ENCODE results near the gene TJP2.

Gene TJP2

DNA sequence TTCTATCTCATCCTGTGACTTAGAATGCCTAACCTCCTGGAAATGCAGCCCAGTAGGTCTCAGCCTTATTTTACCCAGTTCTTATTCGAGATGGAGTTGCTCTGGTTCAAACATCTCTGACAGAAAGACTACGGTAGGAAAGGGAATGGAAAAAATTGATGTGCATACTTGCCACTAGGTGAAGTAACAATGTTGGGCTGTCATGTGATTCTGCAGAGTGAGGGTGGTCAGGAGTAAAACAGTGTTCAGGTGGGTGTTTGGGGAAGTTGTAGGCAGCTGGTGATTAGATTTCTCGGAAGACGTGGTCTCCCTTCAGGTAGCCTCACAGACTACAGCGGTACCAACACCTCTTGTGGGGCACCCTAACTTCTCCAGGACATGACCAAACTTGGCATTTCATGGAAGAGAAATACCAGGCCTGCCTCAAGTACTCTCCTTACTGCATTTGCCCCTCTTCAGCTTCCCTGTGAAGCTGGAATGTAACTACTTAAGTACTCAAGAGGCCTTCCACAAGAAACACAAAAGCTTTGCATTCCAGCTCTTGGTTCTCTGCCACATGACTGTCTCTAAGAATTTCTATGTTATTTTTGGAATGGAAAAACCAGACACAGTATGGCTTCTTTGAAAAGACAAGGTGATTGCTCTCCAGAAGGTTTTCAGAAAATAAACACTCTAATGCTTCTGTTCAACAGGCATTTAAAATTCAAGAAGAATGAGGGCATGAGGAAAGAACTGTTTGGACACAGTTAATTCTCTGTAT is 133.5 kb downstream of the TJP2 start:
- H3K18ac ChIP-seq (ENCODE audit: low read depth in 1 of 2, low read length in 2 of 2), result no peak overlapping the region
- WGBS, result 66% methylated on average over 5 of the region's 5 CpGs

DNA sequence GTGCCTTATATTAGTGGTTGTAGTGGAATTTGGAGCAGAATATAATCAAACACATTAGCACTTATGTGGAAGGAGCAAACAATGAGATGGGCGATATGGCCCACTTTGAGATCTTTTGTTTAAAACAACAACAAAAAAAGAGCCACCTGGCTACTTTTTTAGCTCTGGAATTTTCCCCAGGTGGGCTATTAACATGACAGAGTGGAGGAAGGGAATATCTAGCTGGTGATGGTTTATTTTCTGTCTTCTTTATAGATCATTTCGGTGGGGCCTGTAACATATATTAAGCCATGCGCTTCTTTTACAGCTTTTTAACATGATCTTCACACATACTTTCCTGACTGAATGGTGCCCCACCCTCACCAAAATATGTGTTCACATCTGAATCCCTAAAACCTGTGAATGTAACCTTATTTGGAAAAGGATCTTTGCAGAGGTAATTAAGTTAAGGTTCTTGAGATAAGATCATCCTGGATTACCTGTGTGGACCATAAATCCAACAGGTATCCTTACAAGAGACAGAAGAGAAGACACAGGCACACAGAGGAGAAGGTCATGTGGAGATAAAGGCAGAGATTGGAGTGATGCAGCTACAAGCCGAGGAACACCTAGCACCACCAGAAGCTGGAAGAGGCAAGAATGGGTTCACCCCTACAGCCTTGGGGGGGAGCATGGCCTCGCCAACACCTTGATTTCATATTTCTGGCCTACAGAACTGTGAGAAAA is 134.3 kb downstream of the TJP2 start:
- H3K18ac ChIP-seq (ENCODE audit: low read depth in 1 of 2, low read length in 2 of 2), result no peak overlapping the region
- H3K4ac ChIP-seq (ENCODE audit: low read depth in 1 of 2, low read length in 2 of 2), result no peak overlapping the region
- H3K4me1 ChIP-seq (ENCODE audit: control insufficient read depth, insufficient read depth, low read depth, low read length), result peaks cover 2% of the 10 kb centered on the region
- no peak overlapping the region for H2AFZ ChIP-seq (ENCODE audit: low read depth, low read length)
- H2AK5ac ChIP-seq (ENCODE audit: low read length, severe bottlenecking), result no peak overlapping the region
- H3K27ac ChIP-seq (ENCODE audit: low read length, poor library complexity, severe bottlenecking), result peak overlapping the region; percentile 57
- no peak overlapping the region for H2BK5ac ChIP-seq (ENCODE audit: low read depth, low read length, poor library complexity, severe bottlenecking)
- H3K14ac ChIP-seq (ENCODE audit: low read length in 2 of 2), result no peak overlapping the region
- WGBS, result 86% methylated on average over 3 of the region's 5 CpGs
- no peak overlapping the region for H3K9ac ChIP-seq (ENCODE audit: low read length)
- no peak overlapping the region for H3K23ac ChIP-seq (ENCODE audit: low read length in 2 of 2)
- H3K9me3 ChIP-seq (ENCODE audit: control insufficient read depth, low read length), result peaks cover 4% of the 10 kb centered on the region
- H2BK120ac ChIP-seq (ENCODE audit: low read depth, low read length), result no peak overlapping the region
- no peak for DNase-seq
- H3K4me3 ChIP-seq (ENCODE audit: insufficient read depth in 1 of 2, low read depth in 1 of 2, low read length in 2 of 2), result no peak overlapping the region
- no peaks in the 10 kb centered on the region for H3K36me3 ChIP-seq (ENCODE audit: control insufficient read depth in 1 of 2, insufficient read depth in 2 of 2, low read depth in 1 of 2, low read length in 2 of 2)
- H2BK15ac ChIP-seq (ENCODE audit: low read depth, poor library complexity, severe bottlenecking), result no peak overlapping the region
- H3K27me3 ChIP-seq (ENCODE audit: control insufficient read depth in 1 of 2, insufficient read depth in 1 of 2, low read length in 2 of 2), result peaks cover 0 to 5% of the 10 kb centered on the region in 2 experiments
- H4K91ac ChIP-seq (ENCODE audit: low read length), result no peak overlapping the region
- no peak overlapping the region for H2BK12ac ChIP-seq (ENCODE audit: low read length in 2 of 2)
- H3K4me2 ChIP-seq (ENCODE audit: low read length, poor library complexity, severe bottlenecking), result no peak overlapping the region
- no peaks in the 10 kb centered on the region for H3K79me1 ChIP-seq (replicated peaks; ENCODE audit: low read length, poor library complexity, severe bottlenecking)
- no peak overlapping the region for H4K8ac ChIP-seq (ENCODE audit: low read length)

More for the DNA sequence above, 133.5 kb downstream of the TJP2 start:
- no peak overlapping the region for H4K8ac ChIP-seq (ENCODE audit: low read length)
- peak overlapping the region; percentile 19 for H2AK5ac ChIP-seq (ENCODE audit: low read length, severe bottlenecking)
- H2BK12ac ChIP-seq (ENCODE audit: low read length in 2 of 2), result no peak overlapping the region
- no peak overlapping the region for H2BK15ac ChIP-seq (ENCODE audit: low read depth, poor library complexity, severe bottlenecking)
- no peak overlapping the region for H3K14ac ChIP-seq (ENCODE audit: low read length in 2 of 2)
- peak overlapping the region; percentile 74 for H3K27ac ChIP-seq (ENCODE audit: low read length, poor library complexity, severe bottlenecking)
- H3K9ac ChIP-seq (ENCODE audit: low read length), result no peak overlapping the region
- no peak overlapping the region for H4K91ac ChIP-seq (ENCODE audit: low read length)
- peak; percentile 57 for DNase-seq
- no peak overlapping the region for H3K4me2 ChIP-seq (ENCODE audit: low read length, poor library complexity, severe bottlenecking)
- no peak overlapping the region for H3K23ac ChIP-seq (ENCODE audit: low read length in 2 of 2)
- peaks cover 2% of the 10 kb centered on the region for H3K4me1 ChIP-seq (ENCODE audit: control insufficient read depth, insufficient read depth, low read depth, low read length)
- no peaks in the 10 kb centered on the region for H3K79me1 ChIP-seq (replicated peaks; ENCODE audit: low read length, poor library complexity, severe bottlenecking)
- no peak overlapping the region for H3K4ac ChIP-seq (ENCODE audit: low read depth in 1 of 2, low read length in 2 of 2)
- H2BK120ac ChIP-seq (ENCODE audit: low read depth, low read length), result no peak overlapping the region
- no peak overlapping the region for H3K4me3 ChIP-seq (ENCODE audit: insufficient read depth in 1 of 2, low read depth in 1 of 2, low read length in 2 of 2)
- peaks cover 0 to 5% of the 10 kb centered on the region in 2 experiments for H3K27me3 ChIP-seq (ENCODE audit: control insufficient read depth in 1 of 2, insufficient read depth in 1 of 2, low read length in 2 of 2)
- no peak overlapping the region for H2BK5ac ChIP-seq (ENCODE audit: low read depth, low read length, poor library complexity, severe bottlenecking)
- H3K9me3 ChIP-seq (ENCODE audit: control insufficient read depth, low read length), result peaks cover 2% of the 10 kb centered on the region
- H3K36me3 ChIP-seq (ENCODE audit: control insufficient read depth in 1 of 2, insufficient read depth in 2 of 2, low read depth in 1 of 2, low read length in 2 of 2), result no peaks in the 10 kb centered on the region
- no peak overlapping the region for H2AFZ ChIP-seq (ENCODE audit: low read depth, low read length)

DNA sequence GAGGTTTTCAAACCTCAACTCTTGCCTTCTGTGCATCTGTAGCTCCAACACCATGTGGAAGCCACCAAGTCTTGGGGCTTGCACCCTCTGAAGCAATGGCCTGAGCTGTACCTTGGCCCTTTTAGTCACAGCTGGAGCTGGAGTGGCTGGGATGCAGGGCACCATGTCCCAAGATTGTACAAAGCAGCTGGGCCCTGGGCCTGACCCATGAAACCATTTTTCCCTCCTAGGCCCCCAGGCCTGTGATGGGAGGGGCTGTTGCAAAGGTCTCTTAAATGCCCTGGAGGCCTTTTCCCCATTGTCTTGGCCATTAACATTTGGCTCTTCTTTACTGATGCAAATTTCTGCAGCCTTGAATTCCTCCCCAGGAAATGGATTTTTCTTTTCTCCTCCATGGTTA is 139.1 kb downstream of the TJP2 start:
- no peak overlapping the region for H2BK15ac ChIP-seq (ENCODE audit: low read depth, poor library complexity, severe bottlenecking)
- no peak overlapping the region for H2BK5ac ChIP-seq (ENCODE audit: low read depth, low read length, poor library complexity, severe bottlenecking)
- H3K9me3 ChIP-seq (ENCODE audit: control insufficient read depth, low read length), result peaks cover 4% of the 10 kb centered on the region
- no peak overlapping the region for H3K4me2 ChIP-seq (ENCODE audit: low read length, poor library complexity, severe bottlenecking)
- no peak overlapping the region for H3K9ac ChIP-seq (ENCODE audit: low read length)
- H3K36me3 ChIP-seq (ENCODE audit: control insufficient read depth in 1 of 2, insufficient read depth in 2 of 2, low read depth in 1 of 2, low read length in 2 of 2), result no peaks in the 10 kb centered on the region
- H2BK120ac ChIP-seq (ENCODE audit: low read depth, low read length), result no peak overlapping the region
- no peak overlapping the region for H4K91ac ChIP-seq (ENCODE audit: low read length)
- H3K79me1 ChIP-seq (replicated peaks; ENCODE audit: low read length, poor library complexity, severe bottlenecking), result no peaks in the 10 kb centered on the region
- no peaks in the 10 kb centered on the region for H3K4me1 ChIP-seq (ENCODE audit: control insufficient read depth, insufficient read depth, low read depth, low read length)
- no peak overlapping the region for H2AFZ ChIP-seq (ENCODE audit: low read depth, low read length)
- H3K27ac ChIP-seq (ENCODE audit: low read length, poor library complexity, severe bottlenecking), result no peak overlapping the region
- H3K18ac ChIP-seq (ENCODE audit: low read depth in 1 of 2, low read length in 2 of 2), result no peak overlapping the region
- no peak overlapping the region for H3K4me3 ChIP-seq (ENCODE audit: insufficient read depth in 1 of 2, low read depth in 1 of 2, low read length in 2 of 2)
- no peak overlapping the region for H3K14ac ChIP-seq (ENCODE audit: low read length in 2 of 2)
- H3K27me3 ChIP-seq (ENCODE audit: control insufficient read depth in 1 of 2, insufficient read depth in 1 of 2, low read length in 2 of 2), result peaks cover 2 to 6% of the 10 kb centered on the region in 2 experiments
- no peak for DNase-seq
- H3K4ac ChIP-seq (ENCODE audit: low read depth in 1 of 2, low read length in 2 of 2), result no peak overlapping the region
- no peak overlapping the region for H2BK12ac ChIP-seq (ENCODE audit: low read length in 2 of 2)
- no peak overlapping the region for H2AK5ac ChIP-seq (ENCODE audit: low read length, severe bottlenecking)
- H4K8ac ChIP-seq (ENCODE audit: low read length), result no peak overlapping the region
- no peak overlapping the region for H3K23ac ChIP-seq (ENCODE audit: low read length in 2 of 2)

DNA sequence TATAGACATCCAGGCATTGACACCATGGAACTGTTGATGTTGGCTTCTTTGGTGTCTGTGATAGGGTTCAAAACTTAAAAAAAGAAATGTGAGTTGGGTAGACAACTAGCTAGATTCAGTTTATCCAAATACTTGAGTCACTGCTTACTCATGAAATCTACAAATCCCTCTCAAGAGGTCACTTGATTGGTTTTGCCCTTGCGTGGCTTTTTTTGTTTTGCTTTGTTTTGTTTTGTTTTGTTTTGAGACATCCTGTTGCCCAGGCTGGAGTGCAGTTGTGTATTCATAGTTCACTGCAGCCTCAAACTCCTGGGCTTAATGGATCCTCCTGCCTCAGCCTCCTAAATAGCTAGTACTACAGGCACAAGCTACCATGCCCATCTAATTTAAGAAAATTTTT is 140.5 kb downstream of the TJP2 start:
- Histone ChIP-seq H3K4me2 (ENCODE audit: low read length, poor library complexity, severe bottlenecking) (no peak overlapping the region), H3K18ac (ENCODE audit: low read depth in 1 of 2, low read length in 2 of 2) (no peak overlapping the region), H3K4ac (ENCODE audit: low read depth in 1 of 2, low read length in 2 of 2) (no peak overlapping the region), H4K8ac (ENCODE audit: low read length) (no peak overlapping the region), H3K27ac (ENCODE audit: low read length, poor library complexity, severe bottlenecking) (no peak overlapping the region), H3K9me3 (ENCODE audit: control insufficient read depth, low read length) (peaks cover 4% of the 10 kb centered on the region), H2BK12ac (ENCODE audit: low read length in 2 of 2) (no peak overlapping the region), H3K23ac (ENCODE audit: low read length in 2 of 2) (no peak overlapping the region), H3K79me1 (replicated peaks; ENCODE audit: low read length, poor library complexity, severe bottlenecking) (no peaks in the 10 kb centered on the region), H2BK5ac (ENCODE audit: low read depth, low read length, poor library complexity, severe bottlenecking) (no peak overlapping the region), H3K4me1 (ENCODE audit: control insufficient read depth, insufficient read depth, low read depth, low read length) (no peaks in the 10 kb centered on the region), H3K27me3 (ENCODE audit: control insufficient read depth in 1 of 2, insufficient read depth in 1 of 2, low read length in 2 of 2) (peaks cover 13 to 16% of the 10 kb centered on the region in 2 experiments), H3K36me3 (ENCODE audit: control insufficient read depth in 1 of 2, insufficient read depth in 2 of 2, low read depth in 1 of 2, low read length in 2 of 2) (no peaks in the 10 kb centered on the region), H4K91ac (ENCODE audit: low read length) (no peak overlapping the region), H3K4me3 (ENCODE audit: insufficient read depth in 1 of 2, low read depth in 1 of 2, low read length in 2 of 2) (no peak overlapping the region), H3K9ac (ENCODE audit: low read length) (no peak overlapping the region), H2AK5ac (ENCODE audit: low read length, severe bottlenecking) (no peak overlapping the region), H2AFZ (ENCODE audit: low read depth, low read length) (no peak overlapping the region), H3K14ac (ENCODE audit: low read length in 2 of 2) (no peak overlapping the region), H2BK120ac (ENCODE audit: low read depth, low read length) (no peak overlapping the region), H2BK15ac (ENCODE audit: low read depth, poor library complexity, severe bottlenecking) (no peak overlapping the region)
- WGBS, result no CpG with 5 or more reads among the region's 1 CpG
- peak; percentile 16 for DNase-seq
